HepG2 (cell line): ENCODE data around the gene MRPL51. TPM values are rescaled to one million over a fixed set of nuclear protein-coding genes. Genes with fewer than 3 reads are reported as not detected.
A peak's percentile ranks its signal among the peaks of the same experiment; 100 is the strongest.

Experiments
- BCL6 ChIP-seq: IDR thresholded peaks from 2 replicates; pipeline ENCODE4 v1.6.1; 2016; ENCODE audit warnings: missing genetic modification reagents, missing compliant biosample characterization
- ERF ChIP-seq: IDR thresholded peaks from 2 replicates; pipeline ENCODE4 v1.6.1; 2018; ENCODE audit warnings: missing biosample characterization, missing genetic modification reagents
- HMGXB4 ChIP-seq, 2 experiments: sonication (generic) in 1 of 2; formaldehyde crosslinking in 1 of 2; IDR thresholded peaks; 2 replicates each; pipeline versions ENCODE4 v1.4.0 to v1.6.1; 2018 to 2020; ENCODE audit warnings: missing genetic modification reagents in 2 of 2, borderline replicate concordance in 1 of 2, low read depth in 1 of 2, mild to moderate bottlenecking in 1 of 2, missing biosample characterization in 1 of 2
- HNF4A ChIP-seq: sonication (generic); formaldehyde crosslinking; IDR thresholded peaks from 2 replicates; pipeline ENCODE4 v1.4.0; 2020; ENCODE audit warnings: missing genetic modification reagents
- HNRNPUL1 ChIP-seq: fragments of 200-400 bp; formaldehyde crosslinking; IDR thresholded peaks from 2 replicates; pipeline ENCODE4 v1.6.1; 2017; ENCODE audit warnings: low read depth, mild to moderate bottlenecking, low read length, moderate library complexity
- RCOR2 ChIP-seq: IDR thresholded peaks from 2 replicates; pipeline ENCODE4 v1.6.1; 2016; ENCODE audit warnings: missing biosample characterization, missing genetic modification reagents
- SAFB2 ChIP-seq: sonication (generic); formaldehyde crosslinking; IDR thresholded peaks from 2 replicates; pipeline ENCODE4 v1.5.1; 2020; ENCODE audit warnings: missing genetic modification reagents, low read depth, mild to moderate bottlenecking, borderline replicate concordance
- STAT6 ChIP-seq: sonication (generic); formaldehyde crosslinking; IDR thresholded peaks from 2 replicates; pipeline ENCODE4 v1.4.0; 2020; ENCODE audit warnings: missing genetic modification reagents, mild to moderate bottlenecking, borderline replicate concordance
- TP53 ChIP-seq: sonication (generic); formaldehyde crosslinking; conservative IDR thresholded peaks from 2 replicates; pipeline ENCODE4 v1.4.0; 2020; ENCODE audit warnings: missing genetic modification reagents
- ZNF143 ChIP-seq: sonication (generic); formaldehyde crosslinking; IDR thresholded peaks from 2 replicates; pipeline ENCODE4 v1.4.0; 2020; ENCODE audit warnings: missing genetic modification reagents
- ZNF230 ChIP-seq: sonication (generic); formaldehyde crosslinking; IDR thresholded peaks from 2 replicates; pipeline ENCODE4 v1.4.0; 2020; ENCODE audit warnings: mild to moderate bottlenecking, missing genetic modification reagents
- ZNF550 ChIP-seq: sonication (generic); formaldehyde crosslinking; IDR thresholded peaks from 2 replicates; pipeline ENCODE4 v1.4.0; 2020; ENCODE audit warnings: mild to moderate bottlenecking, missing genetic modification reagents, borderline replicate concordance
- ZNF607 ChIP-seq: sonication (generic); formaldehyde crosslinking; IDR thresholded peaks from 2 replicates; pipeline ENCODE4 v1.5.1; 2020; ENCODE audit warnings: missing genetic modification reagents, mild to moderate bottlenecking, borderline replicate concordance
- ZNF614 ChIP-seq: IDR thresholded peaks from 2 replicates; pipeline ENCODE4 v1.6.1; 2018; ENCODE audit warnings: missing biosample characterization, missing genetic modification reagents, inconsistent platforms, borderline replicate concordance
- ZNF768 ChIP-seq: sonication (generic); formaldehyde crosslinking; IDR thresholded peaks from 2 replicates; pipeline ENCODE4 v1.4.0; 2020; ENCODE audit warnings: missing genetic modification reagents
- ZNF792 ChIP-seq: IDR thresholded peaks from 2 replicates; pipeline ENCODE4 v1.6.1; 2016
- polyA plus RNA-seq, 8 experiments: library from polyadenylated mRNA; depleted of rRNA in 3 of 8; stranded (reverse) in 7 of 8; unstranded in 1 of 8; fragments of >200 nt; fragmentation: Illumina TruSeq in 4 of 8; extraction: Trizol in 4 of 8; gene quantifications; 2 replicates each; pipeline versions ENCODE4 v1.2.1 to v1.2.3, GENCODE V29; 2011 to 2016; ENCODE audit warnings: low read depth in 4 of 8, missing spikeins in 1 of 8, mixed read lengths in 1 of 8; ENCODE audit not compliant: insufficient read depth in 1 of 8
- total RNA-seq, 5 experiments: library from RNA; depleted of rRNA; stranded (reverse); fragments of >200 nt; fragmentation: Illumina TruSeq; extraction: Trizol; gene quantifications; 2 replicates each; pipeline ENCODE4 v1.2.3, GENCODE V29; 2016; ENCODE audit warnings: low read depth in 1 of 5
- TF ChIP-seq, protein P1 (sequence below): sonication (generic); formaldehyde crosslinking; IDR thresholded peaks from 2 replicates; pipeline ENCODE4 v1.5.0; 2020; ENCODE audit warnings: mild to moderate bottlenecking, missing genetic modification reagents
- TF ChIP-seq, protein P2 (sequence below): sonication (generic); formaldehyde crosslinking; IDR thresholded peaks from 2 replicates; pipeline ENCODE4 v1.4.0; 2020; ENCODE audit warnings: missing genetic modification reagents
- TF ChIP-seq, protein P3 (sequence below): sonication (generic); formaldehyde crosslinking; conservative IDR thresholded peaks from 2 replicates; pipeline ENCODE4 v1.4.0; 2020; ENCODE audit warnings: missing genetic modification reagents

Gene MRPL51
- total and polyA plus RNA-seq, 2 of the 13 experiments (the other 11 are each of a cell fraction or from before 2014, with no cell fraction given): 64.8 to 278 TPM

- TF ChIP-seq HMGXB4 (CRISPR knock-in tag; IDR thresholded peaks at IDR 0.05; ENCODE audit: borderline replicate concordance in 1 of 2, low read depth in 1 of 2) (peak in 1 of 2 experiments; percentile 63), HNF4A (CRISPR knock-in tag) (peak; percentile 44), SAFB2 (CRISPR knock-in tag) (peak; percentile 17; the same call in 1 of the 2 replicates), TP53 (peak; percentile 35; the same call in 1 of the 2 replicates), ZNF614 (CRISPR knock-in tag) (peak; percentile 42; the same call in 1 of the 2 replicates), BCL6 (CRISPR knock-in tag) (0 out of 2 replicates have a peak, but pooled peaks have one; percentile 39), ZNF143 (CRISPR knock-in tag) (peak; percentile 62), STAT6 (CRISPR knock-in tag) (peak; percentile 59), RCOR2 (no peak), ERF (CRISPR knock-in tag) (peak; percentile 69), ZNF607 (CRISPR knock-in tag) (peak; percentile 43; the same call in 1 of the 2 replicates), ZNF792 (CRISPR knock-in tag) (0 out of 2 replicates have a peak, but pooled peaks have one; percentile 15), ZNF768 (CRISPR knock-in tag) (0 out of 2 replicates have a peak, but pooled peaks have one; percentile 46), ZNF550 (CRISPR knock-in tag) (no peak), ZNF230 (CRISPR knock-in tag) (no peak), HNRNPUL1 (0 out of 2 replicates have a peak, but pooled peaks have one; percentile 9)
- TF ChIP-seq, protein P1, sequence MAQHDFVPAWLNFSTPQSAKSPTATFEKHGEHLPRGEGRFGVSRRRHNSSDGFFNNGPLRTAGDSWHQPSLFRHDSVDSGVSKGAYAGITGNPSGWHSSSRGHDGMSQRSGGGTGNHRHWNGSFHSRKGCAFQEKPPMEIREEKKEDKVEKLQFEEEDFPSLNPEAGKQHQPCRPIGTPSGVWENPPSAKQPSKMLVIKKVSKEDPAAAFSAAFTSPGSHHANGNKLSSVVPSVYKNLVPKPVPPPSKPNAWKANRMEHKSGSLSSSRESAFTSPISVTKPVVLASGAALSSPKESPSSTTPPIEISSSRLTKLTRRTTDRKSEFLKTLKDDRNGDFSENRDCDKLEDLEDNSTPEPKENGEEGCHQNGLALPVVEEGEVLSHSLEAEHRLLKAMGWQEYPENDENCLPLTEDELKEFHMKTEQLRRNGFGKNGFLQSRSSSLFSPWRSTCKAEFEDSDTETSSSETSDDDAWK (CRISPR knock-in tag): no peak
- TF ChIP-seq, protein P2, sequence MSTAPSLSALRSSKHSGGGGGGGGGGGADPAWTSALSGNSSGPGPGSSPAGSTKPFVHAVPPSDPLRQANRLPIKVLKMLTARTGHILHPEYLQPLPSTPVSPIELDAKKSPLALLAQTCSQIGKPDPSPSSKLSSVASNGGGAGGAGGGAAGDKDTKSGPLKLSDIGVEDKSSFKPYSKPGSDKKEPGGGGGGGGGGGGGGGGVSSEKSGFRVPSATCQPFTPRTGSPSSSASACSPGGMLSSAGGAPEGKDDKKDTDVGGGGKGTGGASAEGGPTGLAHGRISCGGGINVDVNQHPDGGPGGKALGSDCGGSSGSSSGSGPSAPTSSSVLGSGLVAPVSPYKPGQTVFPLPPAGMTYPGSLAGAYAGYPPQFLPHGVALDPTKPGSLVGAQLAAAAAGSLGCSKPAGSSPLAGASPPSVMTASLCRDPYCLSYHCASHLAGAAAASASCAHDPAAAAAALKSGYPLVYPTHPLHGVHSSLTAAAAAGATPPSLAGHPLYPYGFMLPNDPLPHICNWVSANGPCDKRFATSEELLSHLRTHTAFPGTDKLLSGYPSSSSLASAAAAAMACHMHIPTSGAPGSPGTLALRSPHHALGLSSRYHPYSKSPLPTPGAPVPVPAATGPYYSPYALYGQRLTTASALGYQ (CRISPR knock-in tag): peak; percentile 60; the same call in 1 of the 2 replicates
- TF ChIP-seq, protein P3, sequence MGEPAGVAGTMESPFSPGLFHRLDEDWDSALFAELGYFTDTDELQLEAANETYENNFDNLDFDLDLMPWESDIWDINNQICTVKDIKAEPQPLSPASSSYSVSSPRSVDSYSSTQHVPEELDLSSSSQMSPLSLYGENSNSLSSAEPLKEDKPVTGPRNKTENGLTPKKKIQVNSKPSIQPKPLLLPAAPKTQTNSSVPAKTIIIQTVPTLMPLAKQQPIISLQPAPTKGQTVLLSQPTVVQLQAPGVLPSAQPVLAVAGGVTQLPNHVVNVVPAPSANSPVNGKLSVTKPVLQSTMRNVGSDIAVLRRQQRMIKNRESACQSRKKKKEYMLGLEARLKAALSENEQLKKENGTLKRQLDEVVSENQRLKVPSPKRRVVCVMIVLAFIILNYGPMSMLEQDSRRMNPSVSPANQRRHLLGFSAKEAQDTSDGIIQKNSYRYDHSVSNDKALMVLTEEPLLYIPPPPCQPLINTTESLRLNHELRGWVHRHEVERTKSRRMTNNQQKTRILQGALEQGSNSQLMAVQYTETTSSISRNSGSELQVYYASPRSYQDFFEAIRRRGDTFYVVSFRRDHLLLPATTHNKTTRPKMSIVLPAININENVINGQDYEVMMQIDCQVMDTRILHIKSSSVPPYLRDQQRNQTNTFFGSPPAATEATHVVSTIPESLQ (CRISPR knock-in tag): 0 out of 2 replicates have a peak, but pooled peaks have one; percentile 86
Measured at GRCh38 chr12:6533923-6534694, 41.0 kb upstream of the MRPL51 start, which contains the start of gene GAPDH (continued).
